Measurements from ENCODE around the gene GLT1D1.

Gene GLT1D1

GRCh38 chr12:129009833-129010622 is 156.8 kb downstream of the GLT1D1 start:
- DNase-seq: no peak

GRCh38 chr12:129016159-129016558 is 162.9 kb downstream of the GLT1D1 start:
- DNase-seq: no peak

GRCh38 chr12:129025055-129025454 is 171.8 kb downstream of the GLT1D1 start:
- DNase-seq: no peak

GRCh38 chr12:129028844-129029243 is 175.6 kb downstream of the GLT1D1 start:
- DNase-seq: no peak

All from stimulated activated CD8-positive, alpha-beta memory T cell treated with anti-CD3 and anti-CD28 coated beads, Interleukin-4, amount 100 ng/mL, for 48 hours (primary cell).